ENCODE data around the gene TBC1D16.

Gene TBC1D16

GRCh38 chr17:80026359-80027042 lies 9.2 kb downstream of the TBC1D16 start:
- in situ Hi-C loops (cut with HindIII; ENCODE audit: low sequenced_read_pairs) = no loop called here
- H3K4me3 ChIP-seq (ENCODE audit: low read depth, low read length) = no peak overlapping the region
- DNase-seq (ENCODE audit: low read depth, low spot score) = no peak
- TF ChIP-seq CTCF (IDR thresholded peaks at IDR 0.05; ENCODE audit: low read depth, low read length) = no peak

- TF ChIP-seq CTCF (IDR thresholded peaks at IDR 0.05; ENCODE audit: low read depth, low read length) = no peak
- in situ Hi-C loops (cut with HindIII; ENCODE audit: low sequenced_read_pairs) = no loop called here
- H3K4me3 ChIP-seq (ENCODE audit: low read depth, low read length) = no peak overlapping the region
- no peak for DNase-seq (ENCODE audit: low read depth, low spot score)
Observed at GRCh38 chr17:80025796-80026195, 9.9 kb downstream of the TBC1D16 start.

DNA sequence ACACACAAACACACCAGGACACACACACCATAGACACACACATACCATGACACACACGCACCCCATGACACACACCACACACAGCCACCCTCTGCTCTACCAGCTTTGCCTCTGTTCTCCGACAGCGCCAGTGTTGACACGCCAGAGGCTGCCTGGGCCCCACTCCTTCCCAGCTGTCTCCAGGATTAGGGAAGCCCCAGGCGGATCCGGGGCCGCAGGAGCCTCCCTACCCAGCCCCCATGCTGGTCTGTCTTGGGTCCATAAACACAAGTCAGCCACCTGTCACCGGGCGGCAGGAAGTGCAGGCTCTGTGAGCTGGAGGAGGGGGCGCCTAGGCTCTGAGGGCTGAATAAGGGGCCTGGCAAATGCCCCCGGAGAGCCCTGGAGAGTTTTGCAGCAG lies 10.5 kb downstream of the TBC1D16 start:
- no peak for TF ChIP-seq CTCF (IDR thresholded peaks at IDR 0.05; ENCODE audit: low read depth, low read length)
- in situ Hi-C loops (cut with HindIII; ENCODE audit: low sequenced_read_pairs) = no loop called here
- no peak for DNase-seq (ENCODE audit: low read depth, low spot score)
- no peak overlapping the region for H3K4me3 ChIP-seq (ENCODE audit: low read depth, low read length)

- no peak for DNase-seq (ENCODE audit: low read depth, low spot score)
- in situ Hi-C loops (cut with HindIII; ENCODE audit: low sequenced_read_pairs) = no loop called here
- no peak overlapping the region for H3K4me3 ChIP-seq (ENCODE audit: low read depth, low read length)
- TF ChIP-seq CTCF (IDR thresholded peaks at IDR 0.05; ENCODE audit: low read depth, low read length) = no peak
Observed at GRCh38 chr17:80024206-80024972, 11.3 kb downstream of the TBC1D16 start.

- in situ Hi-C loops (cut with HindIII; ENCODE audit: low sequenced_read_pairs) = no loop called here
- no peak overlapping the region for H3K4me3 ChIP-seq (ENCODE audit: low read depth, low read length)
- no peak for DNase-seq (ENCODE audit: low read depth, low spot score)
- TF ChIP-seq CTCF (IDR thresholded peaks at IDR 0.05; ENCODE audit: low read depth, low read length) = no peak
Observed at GRCh38 chr17:80023481-80024205, 12.0 kb downstream of the TBC1D16 start.

DNA sequence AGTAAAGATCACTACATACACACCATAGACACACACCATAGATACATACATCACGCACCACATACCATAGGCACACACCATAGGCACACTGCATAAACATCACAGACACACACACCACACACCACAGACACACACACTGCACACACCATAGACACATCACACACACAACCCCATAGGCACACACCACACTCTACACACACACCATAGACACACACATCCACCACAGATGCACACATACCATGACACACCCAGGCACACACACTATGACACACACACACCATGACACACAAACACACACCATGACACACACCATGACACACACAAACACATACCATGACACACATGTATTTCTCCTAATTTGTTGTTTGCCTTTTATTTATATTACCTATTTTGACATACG lies 14.1 kb downstream of the TBC1D16 start:
- no peak for DNase-seq (ENCODE audit: low read depth, low spot score)
- in situ Hi-C loops (cut with HindIII; ENCODE audit: low sequenced_read_pairs) = no loop called here
- no peak overlapping the region for H3K4me3 ChIP-seq (ENCODE audit: low read depth, low read length)
- TF ChIP-seq CTCF (IDR thresholded peaks at IDR 0.05; ENCODE audit: low read depth, low read length) = no peak
